ENCODE results near the gene MTPN. TPM values are rescaled to one million over a fixed set of nuclear protein-coding genes. Genes with fewer than 3 reads are reported as not detected.

MTPN gene
- total RNA-seq, 1 donor from 2014 or later = 90.6 TPM

DNA sequence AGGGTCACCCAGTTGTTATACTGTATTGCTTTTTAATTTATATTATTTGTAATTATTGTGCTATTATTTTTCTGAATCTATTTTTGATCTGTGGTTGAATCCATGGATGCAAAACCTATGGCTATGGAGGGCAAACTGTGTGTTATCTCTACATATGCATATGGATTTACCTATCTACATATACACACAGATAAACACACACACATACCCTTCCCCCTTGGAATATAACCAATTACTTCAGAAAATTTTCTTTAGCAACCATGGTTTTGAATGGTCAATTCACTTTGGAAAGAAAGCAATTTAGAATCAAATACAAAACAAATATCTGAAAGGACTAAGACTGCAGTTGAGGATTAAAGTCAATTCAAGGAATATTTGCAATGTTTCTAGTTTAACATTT, 39.1 kb downstream of the MTPN start:
- no peak overlapping the region for H3K4me3 ChIP-seq (ENCODE audit: low read depth, low read length)
- TF ChIP-seq, protein P1, sequence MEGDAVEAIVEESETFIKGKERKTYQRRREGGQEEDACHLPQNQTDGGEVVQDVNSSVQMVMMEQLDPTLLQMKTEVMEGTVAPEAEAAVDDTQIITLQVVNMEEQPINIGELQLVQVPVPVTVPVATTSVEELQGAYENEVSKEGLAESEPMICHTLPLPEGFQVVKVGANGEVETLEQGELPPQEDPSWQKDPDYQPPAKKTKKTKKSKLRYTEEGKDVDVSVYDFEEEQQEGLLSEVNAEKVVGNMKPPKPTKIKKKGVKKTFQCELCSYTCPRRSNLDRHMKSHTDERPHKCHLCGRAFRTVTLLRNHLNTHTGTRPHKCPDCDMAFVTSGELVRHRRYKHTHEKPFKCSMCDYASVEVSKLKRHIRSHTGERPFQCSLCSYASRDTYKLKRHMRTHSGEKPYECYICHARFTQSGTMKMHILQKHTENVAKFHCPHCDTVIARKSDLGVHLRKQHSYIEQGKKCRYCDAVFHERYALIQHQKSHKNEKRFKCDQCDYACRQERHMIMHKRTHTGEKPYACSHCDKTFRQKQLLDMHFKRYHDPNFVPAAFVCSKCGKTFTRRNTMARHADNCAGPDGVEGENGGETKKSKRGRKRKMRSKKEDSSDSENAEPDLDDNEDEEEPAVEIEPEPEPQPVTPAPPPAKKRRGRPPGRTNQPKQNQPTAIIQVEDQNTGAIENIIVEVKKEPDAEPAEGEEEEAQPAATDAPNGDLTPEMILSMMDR (IDR thresholded peaks at IDR 0.05; ENCODE audit: insufficient read depth, low read length, severe bottlenecking) = no peak
- peaks cover 2% of the 10 kb centered on the region for H3K36me3 ChIP-seq (ENCODE audit: control insufficient read depth, insufficient read depth, low read length)
- H3K27me3 ChIP-seq (ENCODE audit: control insufficient read depth, insufficient read depth, low read length) = no peaks in the 10 kb centered on the region
- DNase-seq (ENCODE audit: low read depth) = no peak
- no peak for FAIRE-seq

DNA sequence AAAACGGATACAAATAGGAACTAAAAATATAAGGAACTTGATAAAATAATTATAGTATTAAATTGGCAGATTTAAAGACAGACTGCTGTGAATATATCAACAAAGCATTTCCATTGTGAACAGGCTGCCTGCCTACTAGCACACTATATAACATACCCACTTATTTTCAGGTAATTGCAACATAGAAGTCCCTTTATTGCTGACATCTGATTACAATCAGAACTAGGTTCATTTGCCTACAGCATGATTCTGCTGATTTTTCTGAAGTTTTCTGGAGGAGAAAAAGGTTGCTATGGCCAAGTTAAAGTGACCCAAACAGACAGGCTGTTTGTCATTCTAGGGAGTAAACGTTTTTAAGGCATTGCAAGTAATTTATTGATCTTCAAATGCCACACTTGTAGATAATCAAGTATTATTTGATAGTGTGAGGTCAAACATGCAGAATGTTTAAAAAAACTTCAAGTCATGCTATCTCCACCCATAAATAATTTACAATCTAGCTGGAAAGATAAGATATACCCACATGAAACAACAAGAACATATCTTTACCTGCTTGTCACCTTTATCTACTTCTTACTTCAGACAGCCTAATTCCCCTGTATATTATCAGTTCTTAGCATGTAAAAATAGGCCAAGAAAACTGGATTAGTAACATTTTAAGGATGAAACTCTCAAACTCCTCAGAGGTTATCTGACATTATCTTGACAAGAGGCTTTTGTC, 40.5 kb downstream of the MTPN start:
- no peaks in the 10 kb centered on the region for H3K27me3 ChIP-seq (ENCODE audit: control insufficient read depth, insufficient read depth, low read length)
- no peaks in the 10 kb centered on the region for H3K36me3 ChIP-seq (ENCODE audit: control insufficient read depth, insufficient read depth, low read length)
- TF ChIP-seq, protein P1 (IDR thresholded peaks at IDR 0.05; ENCODE audit: insufficient read depth, low read length, severe bottlenecking) = no peak
- FAIRE-seq = no peak
- DNase-seq (ENCODE audit: low read depth) = no peak
- no peak overlapping the region for H3K4me3 ChIP-seq (ENCODE audit: low read depth, low read length)

DNA sequence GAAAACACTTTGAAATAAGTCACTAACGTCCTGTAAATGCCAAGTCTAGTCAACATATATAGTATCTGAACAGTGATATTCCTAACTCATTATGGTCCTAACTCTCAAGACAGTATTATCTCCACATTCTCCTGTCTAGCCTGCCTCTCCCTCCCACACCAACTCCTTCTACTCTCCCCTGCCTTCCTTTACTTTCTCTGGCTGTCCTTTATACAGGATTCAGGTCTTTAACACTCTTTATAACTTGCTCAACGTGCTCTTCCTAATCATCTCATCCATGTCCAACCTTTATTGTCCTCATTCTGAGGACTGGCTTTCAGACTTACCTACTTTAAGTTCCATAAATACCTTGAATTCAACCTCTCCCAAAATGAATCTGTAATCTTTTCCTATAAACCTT, 42.5 kb downstream of the MTPN start:
- no peak for DNase-seq (ENCODE audit: low read depth)
- TF ChIP-seq, protein P1 (IDR thresholded peaks at IDR 0.05; ENCODE audit: insufficient read depth, low read length, severe bottlenecking) = no peak
- no peak for FAIRE-seq
- Histone ChIP-seq H3K36me3 (ENCODE audit: control insufficient read depth, insufficient read depth, low read length) (no peaks in the 10 kb centered on the region), H3K4me3 (ENCODE audit: low read depth, low read length) (no peak overlapping the region), H3K27me3 (ENCODE audit: control insufficient read depth, insufficient read depth, low read length) (no peaks in the 10 kb centered on the region)

DNA sequence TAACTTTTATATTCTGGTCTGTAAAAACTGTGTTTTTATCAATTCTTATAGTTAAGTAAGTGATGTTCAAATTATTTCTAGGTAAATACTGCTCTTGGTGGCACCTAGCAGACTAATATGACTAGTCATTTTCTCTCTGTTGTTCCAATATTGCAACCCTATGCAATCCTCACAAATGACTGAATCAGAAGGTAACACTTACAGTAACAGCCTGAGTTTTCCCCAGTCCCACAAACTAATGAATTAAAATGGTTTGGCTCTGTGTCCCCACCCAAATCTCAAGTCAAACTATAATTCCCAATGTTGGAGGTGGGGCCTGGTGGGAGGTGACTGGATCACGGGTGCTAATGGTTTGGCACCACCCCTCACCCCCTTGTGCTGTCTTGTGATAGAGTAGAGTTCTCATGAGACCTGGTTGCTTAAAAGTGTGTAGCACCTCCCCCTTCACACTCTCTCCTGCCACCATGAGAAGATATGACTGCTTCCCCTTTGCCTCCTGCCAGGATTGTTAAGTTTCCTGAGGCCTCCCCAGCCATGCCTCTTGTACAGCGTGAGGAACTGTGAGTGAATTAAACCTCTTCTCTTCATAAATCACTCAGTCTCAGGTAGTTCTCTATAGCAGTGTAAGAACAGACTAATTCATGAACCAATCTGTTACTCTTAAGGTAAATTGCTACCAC, 43.5 kb downstream of the MTPN start:
- no peak for DNase-seq (ENCODE audit: low read depth)
- Histone ChIP-seq H3K27me3 (ENCODE audit: control insufficient read depth, insufficient read depth, low read length) (no peaks in the 10 kb centered on the region), H3K36me3 (ENCODE audit: control insufficient read depth, insufficient read depth, low read length) (no peaks in the 10 kb centered on the region), H3K4me3 (ENCODE audit: low read depth, low read length) (no peak overlapping the region)
- no peak for FAIRE-seq
- TF ChIP-seq, protein P1 (IDR thresholded peaks at IDR 0.05; ENCODE audit: insufficient read depth, low read length, severe bottlenecking) = no peak

DNA sequence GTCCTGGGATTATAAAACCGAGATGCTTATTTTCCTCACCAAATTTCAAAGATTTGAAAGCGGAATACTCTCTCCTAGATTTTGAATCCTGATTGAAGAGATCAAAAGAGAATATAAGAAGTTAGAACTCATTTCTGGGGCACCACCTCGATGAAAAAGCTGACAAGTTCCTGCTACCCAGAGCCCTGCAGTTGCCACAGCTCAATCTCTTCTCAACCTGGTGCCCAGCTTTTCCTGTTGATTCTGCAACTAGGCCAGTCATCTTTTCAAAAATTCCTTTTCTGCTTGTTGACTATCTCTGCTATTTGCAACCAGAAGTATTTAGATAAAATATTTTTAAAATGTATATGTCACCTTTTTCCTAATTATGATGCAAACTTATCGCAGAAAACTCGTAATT, 45.0 kb downstream of the MTPN start:
- FAIRE-seq = no peak

More for the DNA sequence above, 45.0 kb downstream of the MTPN start:
- no peaks in the 10 kb centered on the region for H3K27me3 ChIP-seq (ENCODE audit: control insufficient read depth, insufficient read depth, low read length)
- TF ChIP-seq, protein P1 (IDR thresholded peaks at IDR 0.05; ENCODE audit: insufficient read depth, low read length, severe bottlenecking) = no peak
- no peak for DNase-seq (ENCODE audit: low read depth)
- no peak overlapping the region for H3K4me3 ChIP-seq (ENCODE audit: low read depth, low read length)
- H3K36me3 ChIP-seq (ENCODE audit: control insufficient read depth, insufficient read depth, low read length) = no peaks in the 10 kb centered on the region
